Uterus (tissue), 4 donors: ENCODE data around the gene DNMT3A. TPM values are rescaled to one million over a fixed set of nuclear protein-coding genes. Genes with fewer than 3 reads are reported as not detected.

Experiments used
- DNase-seq, 2 donors: peaks; one replicate each; pipeline ENCODE4 v3.0.0-alpha.2; 2019 to 2020
- H3K27ac ChIP-seq, 2 donors: fragments of 200-600 bp; sonication (generic); 1 replicate in 1 of 2; 2 replicates in 1 of 2; pipeline ENCODE4 v1.5.1; 2016 to 2018
- H3K27me3 ChIP-seq, 2 donors: fragments of 200-600 bp; sonication (generic); one replicate each; pipeline ENCODE4 v1.5.1; 2018 to 2019; ENCODE audit warnings: control low read depth in 1 of 2
- H3K36me3 ChIP-seq, 2 donors: fragments of 200-600 bp; sonication (generic); one replicate each; pipeline ENCODE4 v1.5.1; 2019; ENCODE audit warnings: control low read depth in 1 of 2
- H3K4me1 ChIP-seq, 2 donors: fragments of 200-600 bp; sonication (generic); one replicate each; pipeline ENCODE4 v1.5.1; 2018 to 2019; ENCODE audit warnings: control low read depth in 1 of 2
- H3K4me3 ChIP-seq, 2 donors: fragments of 200-600 bp; sonication (generic); 1 replicate in 1 of 2; 2 replicates in 1 of 2; pipeline ENCODE4 v1.5.1; 2018 to 2019; ENCODE audit warnings: mild to moderate bottlenecking in 1 of 2
- H3K9me3 ChIP-seq, 2 donors: fragments of 200-600 bp; sonication (generic); one replicate each; pipeline ENCODE4 v1.5.1; 2019; ENCODE audit warnings: control low read depth in 1 of 2
- CTCF ChIP-seq, 4 experiments: fragments of 200-600 bp in 2 of 4; fragments of 450-650 bp in 2 of 4; sonication (generic) in 2 of 4; IDR thresholded peaks; one replicate each; pipeline ENCODE4 v1.5.1; 2016 to 2019; ENCODE audit warnings: antibody characterized with exemption in 4 of 4, mild to moderate bottlenecking in 2 of 4, moderate library complexity in 1 of 4
- POLR2A ChIP-seq, 2 donors: fragments of 450-650 bp; IDR thresholded peaks; one replicate each; pipeline ENCODE4 v1.6.1; 2016; ENCODE audit warnings: antibody characterized with exemption in 2 of 2, mild to moderate bottlenecking in 1 of 2, moderate library complexity in 1 of 2
- intact Hi-C: fragments of 100-400 bp; cut with DNase I; formaldehyde crosslinking; loops from one replicate; pipeline ENCODE4 v1.15.1; 2023; ENCODE audit warnings: low total_unique reads
- total RNA-seq, 4 donors: library from RNA; depleted of rRNA in 3 of 4; stranded (reverse); fragments of >200 nt in 3 of 4; gene quantifications; one replicate each; pipeline versions ENCODE4 v1.1.0 to v1.2.4, GENCODE V29; 2014 to 2023
- donor health status: DM: yes; HTN: yes; CAD: no.

The DNMT3A gene
- total RNA-seq, 4 donors from 2014 or later: 2.3 to 95.8 (median 29.9) TPM

DNA sequence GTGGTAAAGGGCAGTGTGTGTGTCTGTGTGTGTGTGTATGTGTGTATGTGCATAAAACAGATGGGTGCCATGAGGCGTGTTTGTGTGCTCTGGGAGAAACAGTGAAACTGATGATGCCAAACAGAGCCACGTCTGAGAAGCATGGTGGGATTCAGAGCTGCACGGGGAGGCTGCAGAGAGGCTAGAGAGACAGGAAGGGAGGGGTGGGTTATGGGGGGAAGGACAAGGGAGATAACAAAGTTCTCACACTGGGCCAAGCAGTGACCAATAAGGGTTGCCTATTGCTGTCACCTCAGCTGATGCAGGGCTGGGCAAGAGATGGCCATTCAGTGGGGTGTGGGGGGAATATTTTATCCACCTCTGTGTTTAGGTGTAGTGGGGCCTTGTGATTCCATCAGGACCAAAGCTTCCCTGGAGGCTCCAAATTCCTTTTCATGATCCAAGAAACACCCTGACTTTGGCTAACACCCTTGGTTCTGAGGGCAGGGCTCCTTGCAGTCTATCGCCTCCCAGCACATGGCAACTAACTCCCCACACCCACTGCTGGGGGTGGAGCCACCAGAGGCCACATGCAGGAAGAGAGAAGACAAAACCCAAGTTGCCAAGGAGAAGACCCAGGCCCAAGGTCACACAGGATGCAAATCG is 119.1 kb downstream of the DNMT3A start:
- TF ChIP-seq POLR2A (IDR thresholded peaks at IDR 0.05) (no peak), CTCF (IDR thresholded peaks at IDR 0.05) (no peak)
- intact Hi-C loops: no loop called here
- no peak for DNase-seq
- Histone ChIP-seq H3K9me3 (no peaks in the 10 kb centered on the region), H3K27me3 (no peaks in the 10 kb centered on the region), H3K4me1 (no peaks in the 10 kb centered on the region), H3K4me3 (no peak overlapping the region), H3K36me3 (no peaks in the 10 kb centered on the region), H3K27ac (no peak overlapping the region)

DNA sequence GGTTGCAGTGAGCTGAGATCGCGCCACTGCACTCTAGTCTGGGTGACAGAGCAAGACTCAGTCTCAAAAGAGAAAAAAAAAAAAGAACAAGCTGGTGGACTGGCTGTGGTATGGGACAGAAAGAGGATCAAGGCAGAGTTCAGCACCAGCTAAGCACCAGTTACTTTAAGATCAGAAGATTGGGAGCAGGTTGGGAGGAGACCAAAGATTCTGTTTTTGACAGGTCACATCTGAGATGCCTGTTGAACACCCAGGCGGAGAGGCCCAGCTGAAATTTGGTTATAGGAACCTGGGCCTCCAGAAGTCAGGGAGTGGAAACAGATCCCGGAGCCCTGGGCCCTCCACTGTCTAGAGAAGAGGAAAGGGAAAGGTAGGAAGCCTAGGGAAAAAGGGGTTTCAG is 120.1 kb downstream of the DNMT3A start:
- no peaks in the 10 kb centered on the region for H3K27me3 ChIP-seq
- intact Hi-C loops: no loop called here
- no peaks in the 10 kb centered on the region for H3K36me3 ChIP-seq
- no peak for TF ChIP-seq CTCF (IDR thresholded peaks at IDR 0.05)
- no peak for TF ChIP-seq POLR2A (IDR thresholded peaks at IDR 0.05)
- H3K4me3 ChIP-seq: no peak overlapping the region
- H3K4me1 ChIP-seq: no peaks in the 10 kb centered on the region
- no peak overlapping the region for H3K27ac ChIP-seq
- no peak for DNase-seq
- H3K9me3 ChIP-seq: no peaks in the 10 kb centered on the region

- no peak for DNase-seq
- H3K27me3 ChIP-seq: no peaks in the 10 kb centered on the region
- no peaks in the 10 kb centered on the region for H3K4me1 ChIP-seq
- H3K9me3 ChIP-seq: no peaks in the 10 kb centered on the region
- no peak overlapping the region for H3K27ac ChIP-seq
- TF ChIP-seq CTCF (IDR thresholded peaks at IDR 0.05): no peak
- intact Hi-C loops: no loop called here
- H3K4me3 ChIP-seq: no peak overlapping the region
- H3K36me3 ChIP-seq: no peaks in the 10 kb centered on the region
These were observed 121.4 kb downstream of the DNMT3A start for GRCh38 chr2:25220313-25220712.

DNA sequence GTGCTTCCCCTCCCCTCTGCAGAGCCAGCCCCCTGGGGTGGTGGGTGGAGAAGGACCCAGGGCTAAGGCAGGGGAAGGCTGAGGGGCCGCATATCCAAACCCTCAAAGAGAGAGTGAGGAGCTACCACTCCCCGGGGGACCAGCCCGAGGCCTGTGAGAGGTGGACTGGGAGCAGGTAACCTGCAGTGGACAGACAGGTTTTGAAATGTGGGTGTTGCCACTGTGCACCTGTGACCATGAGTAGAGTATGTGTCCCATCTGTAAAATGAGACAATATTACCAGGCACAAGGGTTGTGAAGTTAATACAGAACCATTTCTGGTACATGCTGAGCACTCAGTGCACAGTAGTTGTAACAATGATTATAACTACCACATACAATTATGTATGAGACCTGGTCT is 122.1 kb downstream of the DNMT3A start:
- H3K27ac ChIP-seq: no peak overlapping the region
- H3K4me3 ChIP-seq: no peak overlapping the region
- intact Hi-C loops: no loop called here
- no peaks in the 10 kb centered on the region for H3K27me3 ChIP-seq
- no peaks in the 10 kb centered on the region for H3K9me3 ChIP-seq
- TF ChIP-seq CTCF (IDR thresholded peaks at IDR 0.05) (no peak), POLR2A (IDR thresholded peaks at IDR 0.05) (no peak)
- no peaks in the 10 kb centered on the region for H3K4me1 ChIP-seq
- no peaks in the 10 kb centered on the region for H3K36me3 ChIP-seq
- DNase-seq: no peak

- no peak for DNase-seq
These were observed 123.6 kb downstream of the DNMT3A start for GRCh38 chr2:25218100-25218499.

More at GRCh38 chr2:25218100-25218499, 123.6 kb downstream of the DNMT3A start:
- intact Hi-C loops: no loop called here
- TF ChIP-seq POLR2A (IDR thresholded peaks at IDR 0.05): no peak
- TF ChIP-seq CTCF (IDR thresholded peaks at IDR 0.05): no peak
- Histone ChIP-seq H3K27ac (no peak overlapping the region), H3K4me3 (no peak overlapping the region), H3K36me3 (no peaks in the 10 kb centered on the region), H3K27me3 (no peaks in the 10 kb centered on the region), H3K4me1 (no peaks in the 10 kb centered on the region), H3K9me3 (no peaks in the 10 kb centered on the region)
